Measurements from ENCODE around the gene CERK.

- no peak for TF ChIP-seq POLR2A (IDR thresholded peaks at IDR 0.05; ENCODE audit: low read depth, low read length)
- no peak for TF ChIP-seq POLR2AphosphoS5 (IDR thresholded peaks at IDR 0.05; ENCODE audit: low read depth, low read length)
Observed at GRCh38 chr22:46649141-46650077, 88.6 kb downstream of the CERK start.

Data from GM12892 (cell line).